Fibroblast of skin of left quadriceps (primary cell): ENCODE results near the gene HOXC12.

Source experiments
- DNase-seq, 2 experiments: peaks; one replicate each; pipeline ENCODE4 v3.0.0-alpha.2; 2013; ENCODE audit warnings: low read depth in 2 of 2

The HOXC12 gene, protein sequence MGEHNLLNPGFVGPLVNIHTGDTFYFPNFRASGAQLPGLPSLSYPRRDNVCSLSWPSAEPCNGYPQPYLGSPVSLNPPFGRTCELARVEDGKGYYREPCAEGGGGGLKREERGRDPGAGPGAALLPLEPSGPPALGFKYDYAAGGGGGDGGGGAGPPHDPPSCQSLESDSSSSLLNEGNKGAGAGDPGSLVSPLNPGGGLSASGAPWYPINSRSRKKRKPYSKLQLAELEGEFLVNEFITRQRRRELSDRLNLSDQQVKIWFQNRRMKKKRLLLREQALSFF

DNA sequence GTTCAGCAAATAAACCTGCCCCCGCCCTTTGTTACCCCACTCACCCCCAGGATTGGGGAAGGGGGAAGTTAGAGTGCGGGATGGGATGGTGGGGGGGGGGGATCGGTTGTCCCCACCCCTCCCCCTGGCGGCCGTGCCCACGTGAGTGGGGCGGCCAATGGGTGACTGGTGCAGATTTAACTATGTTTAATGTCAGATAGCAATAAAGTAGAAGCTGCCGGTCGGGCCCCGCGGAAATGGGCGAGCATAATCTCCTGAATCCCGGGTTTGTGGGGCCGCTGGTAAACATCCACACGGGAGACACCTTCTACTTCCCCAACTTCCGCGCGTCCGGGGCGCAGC is at the start of gene HOXC12:
TSS of gene HOXC12 (plus strand) at position 210 of the 342 bp plus-strand sequence. CDS start at position 237, 27 bp downstream.
- DNase-seq: no peak

DNA sequence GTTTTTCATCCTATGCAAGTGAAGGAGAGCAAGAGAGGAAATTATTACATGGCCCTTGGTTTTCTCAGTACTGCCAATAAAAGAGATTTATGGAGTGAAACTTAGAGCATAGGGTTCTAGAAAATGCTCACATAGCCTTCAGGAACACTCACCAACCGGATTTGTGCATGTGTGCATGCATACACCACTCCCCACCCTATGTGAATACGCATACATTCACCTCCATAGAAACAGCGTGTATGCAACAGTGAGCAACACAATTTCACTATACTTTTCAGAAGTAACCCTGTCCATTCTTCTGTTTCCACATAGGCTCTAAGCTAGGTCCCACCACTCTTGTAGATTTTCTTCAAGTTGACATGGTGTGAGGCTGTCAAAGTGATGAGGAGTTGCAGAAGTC is 47.6 kb upstream of the HOXC12 start:
- no peak for DNase-seq

DNA sequence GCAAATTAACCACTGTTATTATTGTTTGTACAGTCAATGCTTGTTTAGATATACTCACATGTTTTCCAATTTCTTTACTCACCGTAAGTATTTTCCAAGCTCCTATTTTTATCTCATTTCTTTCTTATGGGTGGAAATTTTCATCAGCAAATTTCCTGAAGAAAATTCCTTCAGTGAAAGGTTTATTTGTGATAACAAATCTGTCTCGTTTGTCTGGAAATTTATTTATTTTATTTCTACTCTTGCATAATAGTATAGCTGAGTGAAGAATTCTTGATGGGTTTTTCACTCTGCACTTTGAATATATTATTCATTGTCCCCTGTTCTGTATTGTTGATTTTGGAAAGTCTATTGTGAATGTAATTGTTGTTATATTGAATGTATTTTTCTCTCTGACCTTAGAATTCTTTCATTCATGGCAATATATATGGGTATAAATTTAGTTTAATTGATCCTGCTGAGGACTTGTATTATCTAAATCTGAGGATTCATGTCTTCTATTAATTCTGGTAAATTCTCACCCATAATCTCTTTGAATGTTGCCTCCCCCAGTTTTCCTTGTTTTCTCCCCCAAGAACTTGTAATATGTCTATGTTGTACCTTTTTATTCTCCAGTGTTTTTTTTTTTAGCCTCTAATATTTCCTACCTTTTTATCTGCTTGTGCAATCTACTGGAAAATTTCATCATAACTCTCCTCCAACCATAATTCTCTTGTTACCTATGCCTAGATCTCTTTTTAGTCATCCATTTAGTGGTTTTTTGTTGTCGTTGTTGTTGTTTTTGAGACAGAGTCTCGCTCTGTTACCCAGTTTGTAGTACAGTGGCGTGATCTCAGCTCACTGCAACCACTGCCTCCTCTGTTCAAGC is 37.7 kb upstream of the HOXC12 start:
- no peak for DNase-seq

DNA sequence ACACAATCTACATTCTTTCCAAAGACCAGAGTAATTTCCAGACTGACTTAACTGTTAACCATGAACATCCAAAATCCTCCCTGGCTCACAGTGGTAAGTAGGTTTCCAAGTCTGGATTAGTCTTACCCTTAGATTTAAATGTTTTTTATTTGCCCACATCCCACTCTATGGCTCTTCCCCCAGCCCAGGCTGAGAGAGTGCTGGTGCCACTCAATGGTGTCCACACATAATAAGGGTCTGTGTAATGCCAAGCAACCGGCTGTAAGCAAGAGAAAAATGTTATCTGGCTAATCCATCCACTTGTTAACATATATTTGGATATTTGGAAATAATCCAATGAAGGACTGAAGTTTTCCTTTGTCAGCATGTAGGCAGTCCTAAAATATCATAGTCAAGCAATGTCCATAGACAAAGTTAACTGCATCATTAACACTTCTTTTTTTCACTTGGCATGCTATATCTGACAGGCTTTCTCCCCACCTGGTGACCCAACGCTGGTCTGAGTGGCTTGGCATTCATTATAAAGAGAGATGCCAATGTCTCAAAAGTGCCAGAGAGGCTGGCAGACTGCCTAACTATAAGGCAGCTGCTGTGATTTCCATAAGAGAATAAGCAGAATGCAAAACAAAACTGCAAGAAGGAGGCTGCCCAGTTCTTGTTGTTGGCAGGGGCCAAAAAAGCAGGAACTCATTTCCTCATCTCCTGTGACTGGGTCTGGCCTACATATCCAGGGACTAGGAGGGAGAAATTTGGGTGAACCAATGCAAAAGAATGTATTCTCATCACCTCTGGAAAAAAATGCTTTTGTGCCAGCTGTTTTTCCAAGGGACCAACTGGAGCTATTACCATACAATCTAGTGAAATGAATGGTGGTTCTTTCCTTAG is 29.9 kb upstream of the HOXC12 start:
- no peak for DNase-seq

DNA sequence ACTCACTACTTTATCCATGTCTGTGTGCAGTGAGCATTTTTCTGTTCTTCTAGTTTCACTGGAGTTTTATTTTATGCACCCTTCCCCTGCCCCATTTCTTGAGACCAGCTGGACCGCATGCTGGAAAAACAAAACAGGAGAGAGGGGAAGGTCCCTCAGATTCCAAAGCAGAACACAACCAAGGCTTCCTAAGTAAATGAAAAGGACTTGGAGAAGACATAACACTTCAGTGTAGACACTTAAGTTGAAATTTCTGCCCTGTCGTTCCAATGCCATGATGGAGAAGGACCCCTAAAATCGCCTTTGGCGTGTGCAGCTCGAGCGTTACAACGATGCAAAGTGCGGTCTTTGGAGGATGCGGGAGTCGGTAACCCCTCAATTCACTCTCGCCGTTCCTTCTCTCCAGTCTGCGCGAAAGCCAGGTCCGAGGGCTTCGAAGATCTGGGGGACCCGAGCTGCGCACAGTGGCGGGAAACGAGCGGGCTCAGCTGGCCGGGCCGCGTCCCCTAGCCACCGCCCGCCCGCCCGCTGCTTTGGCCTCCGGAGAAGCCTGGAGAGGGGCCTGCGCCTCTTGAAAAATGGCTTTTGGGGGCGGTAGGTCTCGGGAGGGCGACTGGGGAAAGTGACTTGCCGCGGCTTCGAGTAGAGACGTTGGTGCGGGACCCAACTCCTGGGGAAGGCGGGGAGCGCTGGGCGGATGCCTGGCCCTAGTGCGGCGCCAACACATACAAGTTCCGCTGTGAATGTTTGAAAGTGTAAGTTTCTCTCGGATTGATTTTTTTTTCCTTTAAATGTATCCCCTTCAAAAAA is 27.3 kb upstream of the HOXC12 start:
- no peak for DNase-seq

DNA sequence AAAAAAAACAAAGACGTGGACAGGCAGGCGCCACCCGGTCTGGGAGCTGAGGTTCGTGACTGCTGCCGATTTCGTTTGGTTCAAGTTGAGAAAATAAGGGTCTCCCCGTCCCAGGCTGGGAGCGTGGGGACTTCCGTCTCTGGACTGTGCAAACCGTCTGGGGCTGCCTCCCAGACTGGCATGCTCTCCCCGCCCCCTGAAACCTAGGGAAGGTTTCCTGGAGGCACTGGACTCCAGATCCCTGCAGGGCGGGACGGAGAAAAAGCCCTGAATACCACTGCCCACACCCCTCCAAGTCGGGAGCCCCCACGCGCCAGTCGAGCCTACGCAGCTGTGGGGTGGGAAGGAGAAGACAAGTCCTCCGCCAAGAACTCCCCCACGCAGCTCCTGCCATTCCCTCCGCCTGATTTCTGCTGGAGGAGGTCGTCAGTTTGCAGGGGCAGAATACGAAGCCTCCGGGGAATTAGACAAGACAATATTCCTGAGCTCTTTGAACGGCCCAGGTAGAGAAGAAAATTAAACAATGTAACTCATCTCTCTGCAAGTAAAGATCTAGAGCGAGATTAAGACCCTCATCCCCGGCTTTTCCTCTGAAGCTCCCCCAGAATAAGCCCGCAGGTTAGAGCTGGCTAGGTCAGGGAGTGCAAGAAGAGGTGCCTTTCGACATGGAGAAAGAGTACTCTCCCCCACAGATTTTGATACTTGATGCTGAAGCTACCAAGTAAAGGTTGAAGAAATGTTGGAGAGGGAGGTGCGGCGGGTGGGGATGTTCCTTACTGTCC is 26.5 kb upstream of the HOXC12 start:
- no peak for DNase-seq

DNA sequence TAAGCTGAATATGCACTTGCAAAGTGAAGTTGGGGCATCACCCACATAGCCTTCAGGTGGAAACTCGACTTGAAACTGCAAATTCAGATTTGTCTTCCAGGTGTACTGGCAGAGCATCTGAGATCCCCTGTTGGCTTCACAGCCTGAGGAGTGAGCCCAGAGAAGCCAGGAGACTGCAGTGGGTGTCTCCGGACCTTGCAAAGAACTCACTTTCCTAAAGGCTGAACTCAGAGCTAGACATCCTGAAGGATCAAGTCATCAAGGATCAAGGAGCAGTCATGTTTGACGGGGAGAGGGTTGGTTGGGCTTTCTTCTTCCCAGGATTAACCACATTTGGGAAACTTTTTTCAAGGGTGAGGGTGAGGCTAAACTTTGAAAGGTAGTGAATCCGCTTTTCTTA is 25.2 kb upstream of the HOXC12 start:
- DNase-seq: no peak

DNA sequence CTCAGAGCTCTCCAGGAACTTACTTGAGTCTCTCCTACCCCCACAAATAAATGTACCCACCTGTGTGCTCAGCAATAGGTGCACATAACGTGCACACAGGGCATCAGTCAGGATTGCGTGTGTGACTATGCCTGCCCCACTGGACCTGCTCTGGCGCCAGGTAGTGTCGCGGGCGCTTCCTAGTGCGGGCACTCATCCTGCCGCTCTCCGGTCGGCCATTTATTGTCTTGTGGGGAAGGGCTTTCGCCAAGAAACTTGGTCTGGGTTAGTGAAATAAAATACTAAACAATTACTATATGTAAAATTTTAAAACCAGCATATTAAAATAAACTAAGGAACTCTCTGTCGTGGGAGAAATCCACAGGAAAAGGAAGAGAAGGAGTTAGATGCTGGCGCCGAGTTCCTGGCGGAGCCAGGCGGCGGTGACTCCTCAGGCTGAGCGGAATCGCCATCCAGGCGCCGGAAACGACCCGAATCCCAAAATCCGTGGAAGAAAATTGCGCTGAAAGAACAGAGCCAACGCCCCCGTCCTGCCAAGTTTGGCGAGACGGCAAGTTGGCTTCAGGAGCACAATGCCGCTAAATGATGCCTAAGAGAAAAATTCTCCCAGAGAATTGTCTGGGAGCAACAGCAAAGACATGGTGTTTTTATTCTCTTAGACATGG is 24.0 kb upstream of the HOXC12 start:
- DNase-seq: no peak

DNA sequence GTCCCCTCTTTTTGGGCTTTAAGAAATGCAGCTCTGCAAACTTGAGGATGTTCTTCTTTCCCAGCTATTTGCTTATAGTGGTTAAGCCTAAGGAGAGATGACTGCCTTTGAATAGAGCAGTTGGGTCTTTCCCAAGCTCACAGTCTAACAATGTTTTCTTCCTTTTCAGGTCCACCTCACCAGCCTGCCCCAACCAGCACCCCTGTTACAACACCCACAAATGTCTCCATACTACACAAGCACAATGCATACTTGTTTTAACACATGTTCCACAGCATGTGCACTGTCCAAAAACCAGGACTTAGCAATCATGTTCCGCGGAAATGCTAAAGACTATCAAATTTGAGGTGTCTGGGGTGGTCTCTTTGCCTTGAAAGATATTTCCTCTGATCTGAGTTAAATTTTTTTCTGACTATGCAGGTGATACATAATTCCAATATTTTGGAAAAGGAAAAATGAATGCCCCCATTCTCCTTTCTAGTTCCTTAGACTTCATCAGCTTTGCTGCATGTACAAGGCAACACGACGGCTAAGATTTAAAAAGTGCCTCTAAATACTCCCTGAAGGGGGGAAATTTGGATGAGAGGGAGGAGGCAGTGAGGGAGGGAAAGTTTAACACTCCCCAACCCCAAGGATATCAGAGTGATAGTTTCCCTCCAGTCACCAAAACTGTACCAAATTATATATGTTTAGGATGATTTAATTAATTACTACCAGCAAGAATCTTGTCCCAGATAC is 22.7 kb upstream of the HOXC12 start:
- no peak for DNase-seq

DNA sequence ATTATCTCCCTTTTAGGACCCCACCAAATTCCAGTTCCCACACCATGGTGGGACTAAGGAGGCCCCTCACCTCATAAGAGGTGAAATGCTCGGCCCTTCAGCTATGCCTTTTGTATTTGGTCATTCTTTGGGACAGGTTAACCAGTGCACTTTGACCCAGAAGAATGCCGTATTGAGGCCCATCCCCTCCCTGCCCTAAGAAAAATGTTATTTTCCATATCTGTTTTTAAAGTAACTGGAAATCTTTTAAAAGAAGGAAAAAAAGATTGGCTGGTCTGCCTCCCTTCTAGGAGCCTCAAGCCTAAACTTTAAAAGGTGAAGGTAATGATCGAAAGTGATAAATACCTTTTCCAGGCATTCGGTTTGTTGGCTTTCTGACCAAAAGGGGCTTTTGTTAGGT is 21.8 kb upstream of the HOXC12 start:
- no peak for DNase-seq

DNA sequence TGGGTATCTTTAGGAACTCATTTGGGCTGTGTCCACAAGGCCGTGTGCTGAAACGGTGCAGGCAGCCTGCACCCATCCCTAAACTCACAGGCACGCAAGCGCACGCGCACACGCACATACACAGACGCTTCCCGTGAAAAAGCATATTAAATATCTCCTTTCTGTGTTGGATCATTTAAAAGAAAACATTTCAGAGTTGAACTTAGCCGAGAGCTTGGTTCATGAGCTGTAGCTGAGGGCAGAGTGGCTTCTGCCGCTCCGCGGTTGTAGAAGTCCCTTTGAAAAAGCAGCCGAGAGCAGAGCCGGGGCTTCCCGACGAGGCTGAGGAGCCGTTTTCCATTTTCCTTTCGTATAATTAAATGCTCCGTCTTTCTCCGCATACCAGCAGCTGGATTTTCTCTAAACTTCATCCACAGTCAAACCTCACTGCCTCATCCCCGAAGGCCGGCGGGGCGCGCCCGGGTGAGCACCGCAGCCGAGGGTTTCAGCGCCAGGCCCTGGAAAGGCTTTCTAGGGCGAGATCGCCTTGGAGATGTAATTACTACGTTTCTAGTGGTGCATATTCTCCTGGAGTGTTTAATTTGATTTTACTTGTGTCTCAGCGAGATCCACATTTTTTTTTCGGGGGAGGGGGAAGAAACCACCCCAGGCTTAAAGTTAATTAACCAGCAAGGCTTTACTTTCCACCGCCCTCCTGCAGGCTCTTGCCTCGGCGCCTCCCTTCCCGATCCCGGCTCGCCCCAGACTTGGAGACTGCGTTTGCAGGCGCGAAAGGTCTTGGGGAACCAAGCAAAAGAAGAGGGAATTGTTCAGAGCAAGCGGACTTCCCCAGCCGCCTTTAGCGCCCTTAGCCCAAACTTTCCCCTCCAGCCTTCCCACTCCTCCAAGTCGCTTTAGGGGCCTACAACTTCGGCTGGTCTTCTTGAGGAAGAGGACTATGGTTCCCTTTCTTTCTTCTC is 19.0 kb upstream of the HOXC12 start:
- DNase-seq: no peak

DNA sequence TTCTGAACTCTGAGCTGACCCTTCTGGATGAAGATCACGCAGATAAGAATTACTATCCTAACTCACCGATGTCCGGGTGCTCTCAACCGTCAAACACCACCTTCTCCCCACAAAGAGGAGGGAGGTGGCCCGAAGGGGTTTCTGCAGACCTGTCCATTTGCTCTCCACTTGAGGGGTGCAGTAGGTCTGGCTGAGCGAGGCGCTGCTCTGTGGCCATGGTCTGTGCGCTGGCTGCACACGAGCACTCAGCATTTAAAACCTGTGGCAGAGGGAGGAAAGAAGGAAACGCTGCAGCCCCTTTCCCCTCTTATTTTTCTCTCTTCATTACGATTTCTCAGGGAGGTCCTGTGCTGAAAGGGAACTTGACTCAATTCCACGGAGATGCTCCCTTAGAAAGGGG is 17.6 kb upstream of the HOXC12 start:
- no peak for DNase-seq

DNA sequence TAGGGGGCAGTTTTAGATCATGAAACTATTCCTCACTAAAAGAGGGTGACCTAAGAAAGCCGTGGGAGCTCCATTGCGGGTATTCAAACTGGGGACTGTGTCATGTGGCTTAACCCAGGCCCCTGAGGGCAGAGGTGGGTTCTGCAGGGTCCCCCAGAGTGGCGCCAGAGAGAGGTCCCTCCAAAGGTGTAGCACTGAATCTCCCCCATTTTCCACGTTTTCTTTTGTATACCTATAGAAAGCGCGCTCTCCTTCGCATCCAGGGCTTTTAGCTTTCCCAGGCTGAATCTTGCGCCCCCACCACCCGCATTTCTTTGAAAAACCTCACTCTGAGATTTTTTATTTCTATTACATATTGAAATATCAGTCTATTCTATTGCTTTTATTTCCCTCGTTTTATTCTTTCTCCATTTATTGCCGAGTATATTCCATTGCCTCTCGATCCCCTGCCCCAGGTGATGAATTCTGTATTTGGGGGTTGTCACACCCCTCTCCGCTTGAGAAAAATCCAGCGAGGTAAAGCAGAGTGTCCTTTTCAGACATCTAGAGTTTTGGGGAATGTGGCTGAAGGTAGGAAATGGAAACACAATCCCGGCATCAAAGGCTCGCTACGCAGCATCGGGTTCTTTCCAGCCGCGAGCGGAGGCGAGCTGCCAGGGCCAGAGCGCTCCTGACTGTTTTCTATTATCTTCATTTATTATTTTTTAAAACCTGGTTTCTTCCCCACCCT is 16.9 kb upstream of the HOXC12 start:
- DNase-seq: no peak

DNA sequence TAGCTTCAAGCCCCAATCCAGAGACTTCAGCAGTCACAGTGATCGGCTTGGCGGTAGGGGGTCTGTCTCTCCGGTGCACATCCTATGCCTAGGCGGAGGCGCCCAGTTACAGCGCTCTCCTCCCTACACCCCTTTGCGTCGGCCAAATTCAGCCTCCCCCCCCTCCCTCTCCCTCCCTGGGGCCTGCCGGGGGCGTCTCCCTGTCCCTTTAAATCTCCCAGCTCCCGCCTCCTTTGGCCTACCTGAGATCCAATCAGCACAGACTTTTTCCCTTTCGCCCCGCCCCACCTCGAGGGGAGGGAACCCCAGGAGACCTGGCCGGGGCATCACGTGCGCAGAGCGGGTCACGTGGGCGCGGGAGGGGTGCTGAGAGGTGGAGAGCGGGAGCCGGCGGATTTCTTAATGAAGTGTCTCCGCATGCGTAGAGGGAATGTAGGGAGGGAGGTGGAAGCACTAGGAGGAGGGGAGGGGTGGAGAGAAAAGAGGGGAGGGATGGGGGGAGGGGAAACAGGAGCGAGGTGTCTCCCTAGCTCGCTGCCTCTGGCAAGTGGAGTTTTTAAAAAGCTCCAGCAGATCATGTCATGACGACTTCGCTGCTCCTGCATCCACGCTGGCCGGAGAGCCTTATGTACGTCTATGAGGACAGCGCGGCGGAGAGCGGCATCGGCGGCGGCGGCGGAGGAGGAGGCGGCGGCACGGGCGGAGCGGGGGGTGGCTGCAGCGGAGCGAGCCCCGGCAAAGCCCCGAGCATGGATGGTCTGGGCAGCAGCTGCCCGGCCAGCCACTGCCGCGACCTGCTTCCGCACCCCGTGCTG is 16.2 kb upstream of the HOXC12 start, which contains the start of gene HOXC13:
TSS of gene HOXC13 (plus strand) at position 506 of the 815 bp plus-strand sequence. CDS start at position 582, 76 bp downstream.
- DNase-seq: peak; percentile 35 to 40

DNA sequence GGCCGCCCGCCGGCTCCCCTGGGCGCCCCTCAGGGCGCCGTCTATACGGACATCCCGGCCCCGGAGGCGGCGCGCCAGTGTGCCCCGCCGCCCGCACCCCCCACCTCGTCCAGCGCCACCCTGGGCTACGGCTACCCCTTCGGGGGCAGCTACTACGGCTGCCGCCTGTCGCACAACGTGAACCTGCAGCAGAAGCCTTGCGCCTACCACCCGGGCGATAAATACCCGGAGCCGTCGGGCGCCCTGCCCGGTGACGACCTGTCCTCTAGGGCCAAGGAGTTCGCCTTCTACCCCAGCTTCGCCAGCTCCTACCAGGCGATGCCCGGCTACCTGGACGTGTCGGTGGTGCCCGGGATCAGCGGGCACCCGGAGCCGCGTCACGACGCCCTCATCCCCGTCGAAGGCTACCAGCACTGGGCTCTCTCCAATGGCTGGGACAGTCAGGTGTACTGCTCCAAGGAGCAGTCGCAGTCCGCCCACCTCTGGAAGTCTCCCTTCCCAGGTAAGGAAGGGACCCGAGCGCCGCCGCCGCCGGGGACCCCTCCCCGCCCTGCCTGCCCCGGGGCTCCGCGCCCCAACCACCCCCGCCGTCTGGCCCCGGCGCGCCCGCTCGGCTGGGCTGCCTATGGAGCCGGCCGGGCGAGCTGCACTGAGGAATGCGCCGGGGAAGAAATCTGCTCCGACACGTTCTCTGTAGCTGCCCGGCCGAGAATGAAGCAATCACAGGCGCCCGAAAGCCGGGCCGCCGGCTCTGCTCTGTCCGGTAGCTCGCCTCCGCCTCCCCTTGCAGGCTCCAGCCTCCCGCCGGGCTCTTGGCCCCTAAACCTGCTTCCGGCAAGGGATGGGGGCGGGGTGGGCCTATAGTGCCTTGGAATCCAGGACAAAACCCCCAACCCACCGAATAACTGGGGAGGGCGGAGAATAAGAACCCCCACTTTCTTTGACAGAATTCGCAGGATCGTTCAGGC is 15.3 kb upstream of the HOXC12 start:
- DNase-seq: no peak
